AG04449 (cell line): ENCODE data around the gene AP2A2.

Experiments
- CTCF ChIA-PET: fragments of 350-600 bp; formaldehyde crosslinking; extraction: SDS; loops from one replicate; lab custom pipeline; 2021; ENCODE audit warnings: antibody characterized with exemption; lab: Yijun Ruan, JAX
- POLR2A ChIA-PET: fragments of 400-600, 350-600 bp; formaldehyde crosslinking; extraction: SDS; loops from one replicate; lab custom pipeline; 2020; ENCODE audit warnings: antibody characterized with exemption, inconsistent platforms; lab: Yijun Ruan, JAX
- DNase-seq: peaks from one replicate; pipeline ENCODE4 v3.0.0-alpha.2; 2010; ENCODE audit warnings: low read depth, low spot score
- H3K4me3 ChIP-seq: 2 replicates; pipeline ENCODE4 v1.5.1; 2011; ENCODE audit warnings: low read depth, mild to moderate bottlenecking, control low read depth, low read length
- CTCF ChIP-seq: IDR thresholded peaks from one replicate; pipeline ENCODE4 v1.5.1; 2011; ENCODE audit warnings: mild to moderate bottlenecking, moderate library complexity, low read length, control low read depth, inconsistent platforms; ENCODE audit not compliant: insufficient read depth; ENCODE audit errors: missing control alignments

AP2A2 gene

DNA sequence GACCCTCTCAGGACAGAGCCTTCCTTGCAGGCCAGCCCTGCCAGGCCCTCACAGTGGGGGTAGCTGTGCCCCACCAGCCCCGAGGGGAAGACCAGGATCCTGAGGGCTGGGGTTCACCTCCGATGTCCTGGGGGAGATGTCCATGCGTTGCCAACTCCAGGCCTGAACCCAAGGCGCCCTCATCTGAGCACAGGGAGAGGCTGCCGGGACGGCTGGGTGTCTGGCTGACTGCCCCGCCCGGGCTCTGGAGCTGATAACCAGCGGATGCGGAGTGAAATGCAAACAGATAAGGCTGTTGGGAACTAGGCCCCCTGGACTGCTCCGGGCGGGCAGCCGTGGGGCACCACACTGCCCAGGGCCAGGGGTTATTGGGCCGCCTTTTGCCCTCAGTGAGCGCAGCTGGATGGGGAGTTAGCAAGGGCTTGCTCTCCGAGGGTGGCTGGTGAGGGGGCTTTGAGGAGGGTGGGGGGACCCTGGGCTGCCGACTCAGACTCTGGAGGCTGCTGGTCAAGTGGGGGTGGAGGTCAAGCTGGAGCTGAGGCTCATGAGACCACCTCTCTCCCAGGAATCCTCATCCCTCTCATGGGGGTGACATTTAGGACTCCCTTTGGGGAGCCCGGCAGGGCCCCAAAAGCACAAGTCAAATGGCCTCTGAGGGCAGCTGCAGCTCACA lies 116.4 kb downstream of the AP2A2 start:
- ChIA-PET CTCF (interaction anchor here (2.2 kb wide), 1 partner anchor 9 kb away, joined by 11 read pairs; no protein-coding TSS in a partner anchor), POLR2A (no interaction called here)
- TF ChIP-seq CTCF, result no peak
- H3K4me3 ChIP-seq, result no peak overlapping the region
- DNase-seq, result no peak

GRCh38 chr11:1042626-1043562 lies 117.2 kb downstream of the AP2A2 start:
- no peak for DNase-seq
- no peak for TF ChIP-seq CTCF
- ChIA-PET POLR2A (no interaction called here), CTCF (interaction anchor here (2.2 kb wide), 1 partner anchor 8 kb away, joined by 11 read pairs; no protein-coding TSS in a partner anchor)
- no peak overlapping the region for H3K4me3 ChIP-seq

- H3K4me3 ChIP-seq, result no peak overlapping the region
- no peak for DNase-seq
- ChIA-PET CTCF (no interaction called here), POLR2A (no interaction called here)
- TF ChIP-seq CTCF, result no peak
Observed at GRCh38 chr11:1043563-1044096, 118.0 kb downstream of the AP2A2 start.

GRCh38 chr11:1044160-1044559 lies 118.5 kb downstream of the AP2A2 start:
- ChIA-PET POLR2A (no interaction called here), CTCF (no interaction called here)
- H3K4me3 ChIP-seq, result no peak overlapping the region
- no peak for TF ChIP-seq CTCF
- DNase-seq, result no peak

GRCh38 chr11:1047595-1048156 lies 122.0 kb downstream of the AP2A2 start:
- ChIA-PET POLR2A (no interaction called here), CTCF (interaction anchor here (1.2 kb wide), 1 partner anchor 123 kb away, joined by 4 read pairs; no protein-coding TSS in a partner anchor)
- no peak for DNase-seq
- no peak overlapping the region for H3K4me3 ChIP-seq
- TF ChIP-seq CTCF, result no peak
